Neural cell (in vitro differentiated cells): ENCODE results near the gene IMMP2L.

Experiments
- EZH2 ChIP-seq: fragments of 200-600, 300-800 bp; shearing (Covaris generic), sonication (generic); IDR thresholded peaks from 2 replicates; pipeline ENCODE4 v1.6.1; 2014; ENCODE audit warnings: antibody characterized with exemption, low read length, borderline replicate concordance, mild to moderate bottlenecking; ENCODE audit not compliant: insufficient read depth, poor library complexity, severe bottlenecking
- TF ChIP-seq, protein P1 (sequence below): fragments of 450-650 bp; IDR thresholded peaks from 2 replicates; pipeline ENCODE4 v1.5.1; 2014; ENCODE audit warnings: antibody characterized with exemption, mild to moderate bottlenecking, moderate library complexity; ENCODE audit not compliant: poor library complexity, severe bottlenecking

DNA sequence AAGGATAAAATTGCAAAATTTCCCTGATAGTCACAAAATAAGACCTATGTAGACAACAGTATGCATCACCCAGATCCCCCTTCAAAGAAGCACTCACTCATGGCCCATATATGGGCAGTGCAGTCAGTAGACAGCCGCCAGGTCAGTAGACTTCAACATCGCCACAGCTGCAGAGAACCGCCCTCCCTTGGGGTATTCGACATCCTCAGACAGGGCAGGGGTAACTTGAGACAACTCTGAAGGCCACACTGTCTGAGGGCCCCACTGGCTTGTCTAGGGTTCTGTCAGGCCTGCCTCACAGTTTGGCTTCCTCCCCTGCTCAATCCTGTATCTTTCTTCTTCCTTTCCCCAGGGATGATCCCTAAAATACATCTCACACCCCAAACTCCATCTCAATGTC lies 172.3 kb downstream of the IMMP2L start:
- TF ChIP-seq, protein P1, sequence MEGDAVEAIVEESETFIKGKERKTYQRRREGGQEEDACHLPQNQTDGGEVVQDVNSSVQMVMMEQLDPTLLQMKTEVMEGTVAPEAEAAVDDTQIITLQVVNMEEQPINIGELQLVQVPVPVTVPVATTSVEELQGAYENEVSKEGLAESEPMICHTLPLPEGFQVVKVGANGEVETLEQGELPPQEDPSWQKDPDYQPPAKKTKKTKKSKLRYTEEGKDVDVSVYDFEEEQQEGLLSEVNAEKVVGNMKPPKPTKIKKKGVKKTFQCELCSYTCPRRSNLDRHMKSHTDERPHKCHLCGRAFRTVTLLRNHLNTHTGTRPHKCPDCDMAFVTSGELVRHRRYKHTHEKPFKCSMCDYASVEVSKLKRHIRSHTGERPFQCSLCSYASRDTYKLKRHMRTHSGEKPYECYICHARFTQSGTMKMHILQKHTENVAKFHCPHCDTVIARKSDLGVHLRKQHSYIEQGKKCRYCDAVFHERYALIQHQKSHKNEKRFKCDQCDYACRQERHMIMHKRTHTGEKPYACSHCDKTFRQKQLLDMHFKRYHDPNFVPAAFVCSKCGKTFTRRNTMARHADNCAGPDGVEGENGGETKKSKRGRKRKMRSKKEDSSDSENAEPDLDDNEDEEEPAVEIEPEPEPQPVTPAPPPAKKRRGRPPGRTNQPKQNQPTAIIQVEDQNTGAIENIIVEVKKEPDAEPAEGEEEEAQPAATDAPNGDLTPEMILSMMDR = no peak
- no peak for TF ChIP-seq EZH2
